Activated CD8-positive, alpha-beta memory T cell treated with anti-CD3 and anti-CD28 coated beads, Interleukin-2, amount 10 ng/mL, durations not matched to agents 7 days and 5 days (primary cell): ENCODE data around the gene MEIOB. TPM values are rescaled to one million over a fixed set of nuclear protein-coding genes. Genes with fewer than 3 reads are reported as not detected.
"Not testable (repeated sequence)": the region's sequence is repeated elsewhere in the genome, so short reads cannot be mapped to it uniquely, and the experiment has no call there.

Experiments
- ATAC-seq: fragments of 150-1000 bp; cut with Tn5 transposase; one replicate; pipeline ENCODE4 v1.10.0; 2021; ENCODE audit warnings: moderate library complexity
- CTCF ChIA-PET: fragments of 350-600 bp; sonication (Branson Sonifier 250); formaldehyde crosslinking; loops from one replicate; lab custom pipeline; 2021; ENCODE audit warnings: antibody characterized with exemption; lab: Charles Lee
- DNase-seq: peaks from one replicate; pipeline ENCODE4 v3.0.0-alpha.2; 2020
- H3K27ac Mint-ChIP-seq: one replicate; pipeline ENCODE4 v1.8.0; 2021; ENCODE audit warnings: mild to moderate bottlenecking, mixed read lengths
- H3K27me3 Mint-ChIP-seq: one replicate; pipeline ENCODE4 v1.8.0; 2021; ENCODE audit warnings: mixed read lengths
- H3K36me3 Mint-ChIP-seq: one replicate; pipeline ENCODE4 v1.8.0; 2021; ENCODE audit warnings: mild to moderate bottlenecking, mixed read lengths
- H3K4me1 Mint-ChIP-seq: one replicate; pipeline ENCODE4 v1.8.0; 2021; ENCODE audit warnings: mixed read lengths
- H3K4me3 Mint-ChIP-seq: one replicate; pipeline ENCODE4 v1.8.0; 2021; ENCODE audit warnings: mild to moderate bottlenecking, moderate library complexity, mixed read lengths
- H3K9me3 Mint-ChIP-seq: one replicate; pipeline ENCODE4 v1.8.0; 2022; ENCODE audit warnings: low read depth, mixed read lengths
- total RNA-seq, 2 experiments: library from RNA; stranded (reverse); gene quantifications; one replicate each; pipeline ENCODE4 v1.2.3, GENCODE V29; 2021

Gene MEIOB
- total RNA-seq, 2 experiments from 2014 or later: not detected

GRCh38 chr16:1877804-1878203 lies 5.8 kb upstream of the MEIOB start:
- H3K27ac Mint-ChIP-seq: no peak overlapping the region
- no peaks in the 10 kb centered on the region for H3K9me3 Mint-ChIP-seq
- ATAC-seq (no peak), DNase-seq (no peak)
- H3K27me3 Mint-ChIP-seq: peaks cover 29% of the 10 kb centered on the region
- no peaks in the 10 kb centered on the region for H3K36me3 Mint-ChIP-seq
- H3K4me1 Mint-ChIP-seq: peaks cover 11% of the 10 kb centered on the region
- H3K4me3 Mint-ChIP-seq: no peak overlapping the region
- CTCF ChIA-PET: interaction anchor here (1.3 to 1.4 kb wide), 3 partner anchors 15 to 263 kb away, joined by 4 to 5 read pairs (median 4); no protein-coding TSS in a partner anchor

GRCh38 chr16:1877089-1877488 lies 5.1 kb upstream of the MEIOB start:
- Mint-ChIP-seq H3K36me3 (no peaks in the 10 kb centered on the region), H3K4me1 (peaks cover 15% of the 10 kb centered on the region), H3K27me3 (peaks cover 35% of the 10 kb centered on the region), H3K4me3 (no peak overlapping the region), H3K9me3 (no peaks in the 10 kb centered on the region), H3K27ac (peak overlapping the region; percentile 31)
- ATAC-seq (no peak), DNase-seq (no peak)
- CTCF ChIA-PET: interaction anchor here (1.6 to 2.9 kb wide), 2 partner anchors 14 to 52 kb away, joined by 5 to 9 read pairs; no protein-coding TSS in a partner anchor

GRCh38 chr16:1876468-1876867 lies 4.5 kb upstream of the MEIOB start:
- Mint-ChIP-seq H3K36me3 (no peaks in the 10 kb centered on the region), H3K4me1 (peaks cover 15% of the 10 kb centered on the region), H3K27ac (no peak overlapping the region), H3K4me3 (no peak overlapping the region), H3K9me3 (no peaks in the 10 kb centered on the region), H3K27me3 (peaks cover 36% of the 10 kb centered on the region)
- CTCF ChIA-PET: interaction anchor here (1.1 to 2.9 kb wide), 3 partner anchors 14 to 128 kb away, joined by 3 to 9 read pairs (median 5); no protein-coding TSS in a partner anchor
- DNase-seq: peak; percentile 74
- peak; percentile 94 for ATAC-seq

- ATAC-seq, H3K36me3 Mint-ChIP-seq, DNase-seq, H3K27ac Mint-ChIP-seq, H3K4me3 Mint-ChIP-seq, H3K9me3 Mint-ChIP-seq: not testable (repeated sequence)
- peaks cover 36% of the 10 kb centered on the region for H3K27me3 Mint-ChIP-seq
- CTCF ChIA-PET: interaction anchor here (1.1 to 2.9 kb wide), 3 partner anchors 13 to 128 kb away, joined by 3 to 9 read pairs (median 5); no protein-coding TSS in a partner anchor
- peaks cover 15% of the 10 kb centered on the region for H3K4me1 Mint-ChIP-seq
Observed at GRCh38 chr16:1876066-1876465, 4.1 kb upstream of the MEIOB start.

GRCh38 chr16:1874854-1875253 lies 2.9 kb upstream of the MEIOB start:
- peaks cover 15% of the 10 kb centered on the region for H3K4me1 Mint-ChIP-seq
- CTCF ChIA-PET: interaction anchor here (0.7 to 2.9 kb wide), 2 partner anchors 8 to 54 kb away, joined by 3 to 9 read pairs; no protein-coding TSS in a partner anchor

GRCh38 chr16:1870365-1871082 lies 1.4 kb downstream of the MEIOB start:
- no peak for DNase-seq
- H3K27ac Mint-ChIP-seq: no peak overlapping the region
- peaks cover 4% of the 10 kb centered on the region for H3K4me1 Mint-ChIP-seq
- ATAC-seq: no peak
- H3K36me3 Mint-ChIP-seq: no peaks in the 10 kb centered on the region
- no peaks in the 10 kb centered on the region for H3K9me3 Mint-ChIP-seq
- H3K27me3 Mint-ChIP-seq: peaks cover 21% of the 10 kb centered on the region
- CTCF ChIA-PET: interaction anchor here (1.0 to 1.3 kb wide), 3 partner anchors 8 to 270 kb away, joined by 4 to 5 read pairs (median 5); no protein-coding TSS in a partner anchor
- no peak overlapping the region for H3K4me3 Mint-ChIP-seq

More at GRCh38 chr16:1874854-1875253, 2.9 kb upstream of the MEIOB start:
- Mint-ChIP-seq H3K4me3 (no peak overlapping the region), H3K27ac (no peak overlapping the region), H3K9me3 (no peaks in the 10 kb centered on the region), H3K36me3 (no peaks in the 10 kb centered on the region), H3K27me3 (peaks cover 36% of the 10 kb centered on the region)
- DNase-seq (no peak), ATAC-seq (no peak)

- DNase-seq: no peak
- H3K36me3 Mint-ChIP-seq: no peaks in the 10 kb centered on the region
- H3K27ac Mint-ChIP-seq: no peak overlapping the region
- H3K4me3 Mint-ChIP-seq: no peak overlapping the region
- H3K9me3 Mint-ChIP-seq: no peaks in the 10 kb centered on the region
- H3K27me3 Mint-ChIP-seq: peaks cover 22% of the 10 kb centered on the region
- H3K4me1 Mint-ChIP-seq: peaks cover 4% of the 10 kb centered on the region
- ATAC-seq: no peak
- CTCF ChIA-PET: interaction anchor here (0.6 to 3.4 kb wide), 5 partner anchors 9 to 157 kb away, joined by 3 to 24 read pairs (median 3); no protein-coding TSS in a partner anchor
Observed at GRCh38 chr16:1865902-1866690, 5.9 kb downstream of the MEIOB start.

DNA sequence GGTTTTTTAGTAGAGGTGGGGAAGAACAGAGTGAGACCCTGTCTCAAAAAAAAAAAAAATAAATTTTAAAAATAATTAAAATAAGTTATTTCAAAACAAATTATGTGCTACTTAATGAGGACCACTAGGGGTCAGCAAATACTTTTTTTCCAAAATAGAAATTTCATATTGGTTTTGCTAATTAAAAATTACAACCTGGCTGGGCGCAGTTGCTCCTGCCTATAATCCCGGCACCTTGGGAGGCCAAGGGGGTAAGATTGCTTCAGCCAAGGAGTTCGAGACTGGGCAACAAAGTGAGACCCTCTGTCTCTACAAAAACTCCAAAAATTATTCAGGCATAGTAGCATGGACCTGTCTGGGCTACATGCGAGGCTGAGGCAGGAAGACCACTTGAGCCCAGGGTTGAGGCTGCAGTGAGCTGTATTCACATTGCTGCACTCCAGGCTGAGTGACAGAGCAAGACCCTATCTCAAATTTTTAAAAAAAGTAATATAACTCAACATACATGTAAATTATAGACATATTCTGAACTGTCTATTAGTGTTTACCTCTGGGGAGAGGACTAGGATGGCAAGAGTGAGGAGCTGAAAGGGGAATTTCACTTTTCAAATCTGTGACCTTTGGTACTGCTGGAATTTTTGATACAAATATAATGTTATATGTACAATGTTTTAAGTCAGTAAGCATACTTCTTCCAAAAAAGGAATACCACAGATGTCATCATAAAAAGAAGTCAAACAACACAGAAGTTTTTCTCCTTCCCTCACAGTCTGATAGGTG lies 8.1 kb downstream of the MEIOB start:
- CTCF ChIA-PET: interaction anchor here (0.5 to 3.4 kb wide), 9 partner anchors 13 to 1980 kb away, joined by 3 to 24 read pairs (median 4); partner anchors contain the start of gene RPS2
- Mint-ChIP-seq H3K27me3 (peaks cover 41% of the 10 kb centered on the region), H3K4me1 (peaks cover 4% of the 10 kb centered on the region)

GRCh38 chr16:1862394-1862793 lies 9.6 kb downstream of the MEIOB start:
- Mint-ChIP-seq H3K4me3 (no peak overlapping the region), H3K36me3 (no peaks in the 10 kb centered on the region), H3K9me3 (no peaks in the 10 kb centered on the region), H3K27me3 (peaks cover 53% of the 10 kb centered on the region), H3K4me1 (peaks cover 4% of the 10 kb centered on the region), H3K27ac (no peak overlapping the region)
- CTCF ChIA-PET: interaction anchor here (1.1 to 1.8 kb wide), 7 partner anchors 9 to 142 kb away, joined by 4 to 8 read pairs (median 5); no protein-coding TSS in a partner anchor
- no peak for DNase-seq
- no peak for ATAC-seq

More for the DNA sequence above, 8.1 kb downstream of the MEIOB start:
- Mint-ChIP-seq H3K4me3 (no peak overlapping the region), H3K9me3 (no peaks in the 10 kb centered on the region), H3K36me3 (no peaks in the 10 kb centered on the region), H3K27ac (no peak overlapping the region)
- DNase-seq (no peak), ATAC-seq (peak; percentile 27)

DNA sequence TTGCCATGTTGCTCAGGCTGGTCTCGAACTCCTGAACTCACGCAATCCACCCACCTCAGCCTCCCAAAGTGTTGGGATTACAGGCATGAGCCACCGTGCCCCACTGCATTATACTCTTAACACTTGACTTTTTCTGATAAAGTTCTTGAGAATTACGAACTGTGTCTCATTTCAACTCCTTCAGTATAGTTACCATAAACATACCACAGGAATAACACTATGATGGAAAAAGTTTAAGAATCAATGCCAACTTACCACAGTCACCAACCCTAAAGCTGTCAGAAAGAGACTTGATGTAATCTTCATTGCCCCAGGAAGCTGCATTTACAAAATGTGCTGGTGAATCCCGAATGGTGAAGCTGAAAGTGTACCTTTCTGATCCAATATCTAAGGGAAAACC lies 10.2 kb downstream of the MEIOB start:
- Mint-ChIP-seq H3K4me1 (peaks cover 4% of the 10 kb centered on the region), H3K27ac (no peak overlapping the region), H3K27me3 (peaks cover 57% of the 10 kb centered on the region), H3K4me3 (no peak overlapping the region), H3K36me3 (no peaks in the 10 kb centered on the region), H3K9me3 (no peaks in the 10 kb centered on the region)
- DNase-seq (no peak), ATAC-seq (no peak)
- CTCF ChIA-PET: interaction anchor here (1.2 to 1.8 kb wide), 5 partner anchors 9 to 79 kb away, joined by 4 to 8 read pairs (median 5); no protein-coding TSS in a partner anchor

GRCh38 chr16:1859650-1860049 lies 12.3 kb downstream of the MEIOB start:
- no peaks in the 10 kb centered on the region for H3K9me3 Mint-ChIP-seq
- peaks cover 46% of the 10 kb centered on the region for H3K27me3 Mint-ChIP-seq
- H3K4me3 Mint-ChIP-seq: no peak overlapping the region
- no peak for ATAC-seq
- H3K4me1 Mint-ChIP-seq: peaks cover 11% of the 10 kb centered on the region
- H3K27ac Mint-ChIP-seq: no peak overlapping the region
- CTCF ChIA-PET: no interaction called here
- DNase-seq: no peak
- no peaks in the 10 kb centered on the region for H3K36me3 Mint-ChIP-seq

DNA sequence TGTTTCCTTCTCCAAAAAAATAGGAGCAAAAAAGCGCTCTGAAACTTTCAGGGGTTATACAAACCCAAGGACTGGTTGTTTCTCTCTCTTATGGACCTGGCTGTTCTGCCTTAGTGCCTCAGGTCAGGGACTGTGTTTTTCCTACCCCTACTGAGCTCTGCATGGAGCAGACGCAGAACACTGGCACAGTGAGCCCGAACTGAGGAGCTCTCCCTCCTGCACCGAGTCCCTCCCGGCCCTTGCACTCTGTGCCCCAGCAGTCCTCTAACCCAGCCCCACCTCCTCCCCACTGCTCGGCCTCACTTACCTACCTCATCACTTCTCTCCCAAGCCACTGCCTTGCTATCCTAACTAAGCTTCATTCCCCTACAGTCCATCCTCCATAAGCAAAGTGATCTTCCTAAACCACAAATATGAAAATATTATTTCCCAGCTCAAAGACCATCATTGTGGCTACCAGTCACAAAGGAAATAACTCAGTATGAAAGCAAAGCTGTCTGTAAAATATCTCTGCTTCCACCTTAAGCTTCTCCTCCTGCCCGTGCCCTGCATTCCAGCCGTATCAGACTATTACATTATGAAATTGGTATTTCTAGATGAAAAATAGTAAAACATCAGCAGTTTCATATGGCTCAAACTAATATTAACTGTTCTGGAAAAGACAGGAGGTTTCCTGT lies 13.6 kb downstream of the MEIOB start:
- ATAC-seq (no peak), DNase-seq (no peak)
- H3K27me3 Mint-ChIP-seq: peaks cover 40% of the 10 kb centered on the region
- no peaks in the 10 kb centered on the region for H3K36me3 Mint-ChIP-seq
- H3K4me1 Mint-ChIP-seq: peaks cover 13% of the 10 kb centered on the region
- CTCF ChIA-PET: interaction anchor here (2.3 kb wide), 1 partner anchor 71 kb away, joined by 11 read pairs; no protein-coding TSS in a partner anchor
- H3K9me3 Mint-ChIP-seq: no peaks in the 10 kb centered on the region
- no peak overlapping the region for H3K4me3 Mint-ChIP-seq
- H3K27ac Mint-ChIP-seq: no peak overlapping the region
